ENCODE results near the gene STIP1. TPM values are rescaled to one million over a fixed set of nuclear protein-coding genes. Genes with fewer than 3 reads are reported as not detected.

STIP1 gene
- total and polyA plus RNA-seq, 2 of the 4 experiments (the other 2 are of a cell fraction): 201 to 489 TPM

GRCh38 chr11:64222651-64223000 is 36.7 kb downstream of the STIP1 start:
- Histone ChIP-seq H4K20me1 (ENCODE audit: insufficient read depth, low read length) (no peaks in the 10 kb centered on the region; the same call in 1 of the 2 replicates), H3K23ac (ENCODE audit: low read depth, low read length) (no peak overlapping the region), H3K36me3 (ENCODE audit: control insufficient read depth, insufficient read depth, low read length) (peaks cover 5% of the 10 kb centered on the region), H2BK20ac (ENCODE audit: low read depth, low read length) (no peak overlapping the region), H3K4me2 (ENCODE audit: low read depth, low read length) (no peak overlapping the region), H4K8ac (ENCODE audit: low read depth in 2 of 2, low read length in 2 of 2) (no peak overlapping the region), H4K91ac (ENCODE audit: insufficient read depth, low read depth, low read length) (no peak overlapping the region), H3K14ac (replicated peaks; ENCODE audit: low read depth, low read length) (no peak overlapping the region), H3K4me3 (ENCODE audit: insufficient read depth, low read depth, low read length) (no peak overlapping the region), H3K9me3 (ENCODE audit: control insufficient read depth, insufficient read depth, low read length) (no peaks in the 10 kb centered on the region), H3K79me1 (ENCODE audit: low read depth in 1 of 2, low read length in 2 of 2) (peaks cover 22 to 37% of the 10 kb centered on the region in 2 experiments; a peak in 3 of 4 replicates), H2AK9ac (replicated peaks; ENCODE audit: low read depth, low read length, poor library complexity) (no peak overlapping the region), H3K9ac (ENCODE audit: low read depth, low read length) (no peak overlapping the region), H2BK5ac (ENCODE audit: low read depth, low read length, poor library complexity, severe bottlenecking) (no peak overlapping the region), H3K4me1 (ENCODE audit: control insufficient read depth, insufficient read depth, low read length) (peaks cover 14% of the 10 kb centered on the region), H2BK120ac (ENCODE audit: low read depth, low read length) (no peak overlapping the region), H3K18ac (ENCODE audit: low read depth, low read length) (no peak overlapping the region), H3K27me3 (ENCODE audit: control insufficient read depth, insufficient read depth, low read length) (no peaks in the 10 kb centered on the region), H3K27ac (ENCODE audit: insufficient read depth, low read length) (no peak overlapping the region), H3K4ac (ENCODE audit: low read depth, low read length) (no peak overlapping the region), H4K5ac (ENCODE audit: low read depth, low read length) (no peak overlapping the region), H2AFZ (replicated peaks; ENCODE audit: low read length, poor library complexity) (no peak overlapping the region), H3K56ac (ENCODE audit: extremely low read depth, insufficient read depth, low read length) (no peak overlapping the region), H2BK15ac (ENCODE audit: low read depth, low read length) (no peak overlapping the region), H2AK5ac (ENCODE audit: low read depth, low read length) (no peak overlapping the region), H3K9me1 (ENCODE audit: insufficient read depth, low read length) (peaks cover 24% of the 10 kb centered on the region)
- DNase-seq (no peak), ATAC-seq (ENCODE audit: low read depth) (no peak)
- 82% methylated on average over 4 of the region's 9 CpGs; no CpG with 5 or more reads in 1 of the 2 experiments for WGBS, 2 experiments (ENCODE audit: extremely low coverage in 2 of 2, insufficient read length in 1 of 2)
- in situ Hi-C loops (cut with MboI; ENCODE audit: low sequenced_read_pairs) (no loop called here), intact Hi-C loops (cut with micrococcal nuclease) (no loop called here), dilution Hi-C loops (cut with HindIII; ENCODE audit: low sequenced_read_pairs, unreplicated experiment) (no loop called here)
- ChIA-PET CTCF (no interaction called here), POLR2A (ENCODE audit: unreplicated experiment) (no interaction called here)
- no TSS peak for BruUV-seq (replicated peaks)
- TF ChIP-seq CHD1 (IDR thresholded peaks at IDR 0.05; ENCODE audit: low read depth, low read length) (no peak), CEBPB (IDR thresholded peaks at IDR 0.05; ENCODE audit: low read depth, low read length) (no peak), FOS (IDR thresholded peaks at IDR 0.05; ENCODE audit: low read depth, low read length) (no peak)
